GM19240 (cell line): ENCODE results near the gene CASP8AP2.
"Not testable (repeated sequence)": the region's sequence is repeated elsewhere in the genome, so short reads cannot be mapped to it uniquely, and the experiment has no call there.

Experiments
- DNase-seq: peaks from one replicate; pipeline ENCODE4 v3.0.0; 2011; ENCODE audit warnings: low spot score; ENCODE audit not compliant: insufficient read length

The CASP8AP2 gene

GRCh38 chr6:89819336-89820130 lies 10.1 kb upstream of the CASP8AP2 start, which contains the start of gene MDN1:
TSS of gene MDN1 (minus strand) at chr6:89819794. CDS start at chr6:89819607, 187 bp downstream.
- DNase-seq, result peak; percentile 57

GRCh38 chr6:89826029-89826528 lies 3.6 kb upstream of the CASP8AP2 start:
- DNase-seq, result no peak

DNA sequence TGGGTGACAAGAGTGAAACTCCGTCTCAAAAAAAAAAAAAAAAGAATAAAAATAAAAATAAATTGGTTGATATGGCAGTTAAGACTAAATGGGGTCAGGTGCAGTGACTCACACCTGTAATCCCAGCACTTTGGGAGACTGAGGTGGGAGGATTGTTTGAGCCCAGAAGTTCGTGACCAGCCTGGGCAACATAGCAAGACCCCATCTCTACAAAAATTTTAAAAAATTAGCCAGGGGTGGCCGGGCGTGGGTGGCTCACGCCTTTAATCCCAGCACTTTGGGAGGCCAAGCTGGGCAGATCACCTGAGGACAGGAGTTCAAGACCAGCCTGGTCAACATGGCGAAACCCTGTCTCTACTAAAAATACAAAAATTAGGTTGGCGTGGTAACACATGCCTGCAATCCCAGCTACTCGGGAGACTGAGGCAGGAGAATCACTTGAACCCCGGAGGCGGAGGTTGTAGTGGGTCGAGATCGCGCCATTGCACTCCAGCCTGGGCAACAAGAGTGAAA lies 1.1 kb upstream of the CASP8AP2 start:
- not testable (repeated sequence) for DNase-seq

- no peak for DNase-seq
These were observed 650 bp upstream of the CASP8AP2 start for GRCh38 chr6:89828988-89829471.

- no peak for DNase-seq
These were observed 610 bp downstream of the CASP8AP2 start for GRCh38 chr6:89830170-89830809.

DNA sequence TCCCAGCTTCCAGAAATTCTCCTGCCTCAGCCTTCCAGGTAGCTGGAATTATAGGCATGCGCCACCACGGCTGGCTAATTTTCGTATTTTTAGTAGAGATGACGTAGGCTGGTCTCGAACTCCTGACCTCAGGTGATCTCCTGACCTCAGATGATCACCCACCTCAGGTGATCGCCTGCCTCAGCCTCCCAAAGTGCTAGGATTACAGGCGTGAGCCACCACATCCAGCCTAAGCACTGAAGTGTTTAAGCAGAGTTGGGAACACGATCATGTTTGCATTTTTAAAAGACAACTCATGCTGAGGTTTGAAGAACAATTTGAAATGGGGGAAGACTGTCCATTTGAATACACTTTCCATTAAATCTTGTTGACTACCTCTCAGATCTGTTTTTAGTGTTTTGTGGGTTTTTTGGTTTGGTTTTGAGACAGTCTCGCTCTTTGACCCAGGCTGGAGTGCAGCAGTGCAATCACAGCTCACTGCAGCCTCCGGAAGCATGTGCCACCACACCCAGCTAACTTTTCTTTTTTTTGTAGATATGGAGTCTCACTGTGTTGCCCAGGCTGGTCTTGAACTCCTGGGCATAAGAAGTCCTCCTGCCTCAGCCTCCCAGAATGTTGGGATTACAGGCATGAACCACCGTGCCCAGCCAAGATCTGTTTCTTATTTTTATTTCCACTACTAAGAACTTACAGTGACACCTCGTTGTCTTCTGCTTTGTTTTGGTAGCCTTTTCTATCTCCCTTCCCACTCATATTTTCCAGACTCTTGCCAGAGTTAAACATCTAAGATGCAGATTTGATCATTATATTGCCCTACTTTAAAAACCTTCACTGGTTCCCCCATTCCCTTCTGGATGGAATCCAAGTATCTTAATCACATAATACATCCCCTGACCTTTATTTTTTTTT lies 5.5 kb downstream of the CASP8AP2 start:
- DNase-seq, result peak; percentile 4

GRCh38 chr6:89836639-89837222 lies 7.1 kb downstream of the CASP8AP2 start:
- DNase-seq, result no peak

DNA sequence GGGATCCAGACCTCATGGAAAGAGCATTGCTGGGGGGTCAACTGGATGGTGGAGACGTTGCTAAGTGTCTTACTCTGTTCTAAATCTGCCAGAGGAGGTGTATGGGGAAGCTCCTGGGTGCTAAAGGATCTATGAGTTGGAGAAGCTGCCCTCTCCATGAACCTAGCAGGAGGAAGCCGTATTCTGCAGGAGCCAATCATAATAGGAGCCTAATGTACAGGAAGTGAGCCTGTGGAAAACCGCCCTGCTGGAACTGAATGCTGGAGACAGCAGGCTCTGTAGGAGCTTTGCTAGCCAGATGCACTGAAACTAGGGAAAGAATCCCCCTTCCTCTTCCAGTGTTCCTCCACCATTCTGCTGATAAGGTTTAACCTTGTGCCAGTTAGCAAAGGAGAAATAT lies 10.9 kb downstream of the CASP8AP2 start:
- DNase-seq, result no peak

DNA sequence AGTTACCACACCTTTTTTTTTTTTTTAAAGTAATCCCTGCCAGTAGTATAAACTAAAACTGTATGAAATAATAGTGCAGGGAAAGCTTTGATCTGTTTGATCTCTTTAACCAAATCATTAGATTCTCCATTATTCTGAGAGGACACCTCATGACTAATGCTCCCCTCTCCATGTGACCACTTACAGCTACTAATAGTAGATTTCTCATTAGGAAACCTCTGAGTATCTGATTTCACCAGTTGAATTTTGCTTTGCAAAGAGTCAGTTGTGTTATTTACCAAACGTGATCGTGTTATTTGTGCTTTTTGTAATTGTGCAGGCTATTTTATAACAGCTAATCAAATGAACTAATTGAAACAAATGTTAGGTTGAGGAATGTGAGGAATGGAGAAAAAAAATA lies 12.5 kb downstream of the CASP8AP2 start:
- no peak for DNase-seq

GRCh38 chr6:89843070-89843469 lies 13.4 kb downstream of the CASP8AP2 start:
- DNase-seq, result no peak

GRCh38 chr6:89847513-89847912 lies 17.8 kb downstream of the CASP8AP2 start:
- not testable (repeated sequence) for DNase-seq

- DNase-seq, result no peak
These were observed 23.4 kb downstream of the CASP8AP2 start for GRCh38 chr6:89853068-89853467.

GRCh38 chr6:89858041-89858440 lies 28.4 kb downstream of the CASP8AP2 start:
- DNase-seq, result no peak

GRCh38 chr6:89859744-89860143 lies 30.1 kb downstream of the CASP8AP2 start:
- no peak for DNase-seq

- DNase-seq, result no peak
These were observed 32.6 kb downstream of the CASP8AP2 start for GRCh38 chr6:89862273-89862672.

- DNase-seq, result no peak
These were observed 33.0 kb downstream of the CASP8AP2 start for GRCh38 chr6:89862698-89863097.

- no peak for DNase-seq
These were observed 36.5 kb downstream of the CASP8AP2 start for GRCh38 chr6:89866024-89866678.

GRCh38 chr6:89873721-89874120 lies 44.0 kb downstream of the CASP8AP2 start:
- no peak for DNase-seq

- DNase-seq, result no peak
These were observed 44.8 kb downstream of the CASP8AP2 start for GRCh38 chr6:89874438-89874837.
